Mucosa of descending colon (tissue), 3 donors: ENCODE data around the gene ULK1. TPM values are rescaled to one million over a fixed set of nuclear protein-coding genes. Genes with fewer than 3 reads are reported as not detected.

Experiments
- ATAC-seq: fragments of 200-7000 bp; cut with Tn5 transposase; one replicate; pipeline ENCODE4 v1.9.1; 2020; ENCODE audit warnings: mild to moderate bottlenecking, moderate library complexity
- DNase-seq, 3 donors: peaks; one replicate each; pipeline ENCODE4 v3.0.0-alpha.2; 2020
- H3K36me3 ChIP-seq: fragments of 200-600 bp; one replicate; pipeline ENCODE4 v1.8.0; 2021; ENCODE audit warnings: low read depth, mild to moderate bottlenecking
- H3K4me1 ChIP-seq: fragments of 200-600 bp; one replicate; pipeline ENCODE4 v1.8.0; 2021; ENCODE audit warnings: low read depth, mild to moderate bottlenecking
- H3K4me3 ChIP-seq: fragments of 200-600 bp; one replicate; pipeline ENCODE4 v1.8.0; 2021; ENCODE audit warnings: mild to moderate bottlenecking
- H3K9me3 ChIP-seq: fragments of 200-600 bp; one replicate; pipeline ENCODE4 v1.8.0; 2021; ENCODE audit warnings: mild to moderate bottlenecking
- intact Hi-C, 2 donors: fragments of 100-400 bp; cut with DNase I in 1 of 2; cut with micrococcal nuclease in 1 of 2; formaldehyde crosslinking; loops; one replicate each; pipeline versions ENCODE4 v1.11.0 to v1.11.1; 2022; cut with DNase I, micrococcal nuclease
- total RNA-seq, 3 donors: library from RNA; stranded (reverse); fragmentation: NEBNext Ultra II Directional in 2 of 3; extraction: Animal tissue kit (Norgen Biotek cat#: 25700) in 2 of 3; gene quantifications; one replicate each; pipeline versions ENCODE4 v1.2.1 to v1.2.4, GENCODE V29; 2021 to 2023
- TF ChIP-seq, protein P1 (sequence below): fragments of 200-600 bp; IDR thresholded peaks from one replicate; pipeline ENCODE4 v1.8.0; 2022; ENCODE audit warnings: antibody characterized with exemption, mild to moderate bottlenecking
- donor health status: DM: no; HTN: no; CAD: no; lungs with moderate emphysema.
- donor health status: DM: no; HTN: no; CAD: no.
- donor health status: DM: no; HTN: yes; CAD: no.

Gene ULK1
- total RNA-seq, 3 donors from 2014 or later = 20.0 to 60.4 (median 28.3) TPM

- no peaks in the 10 kb centered on the region for H3K9me3 ChIP-seq
- DNase-seq = no peak
- no peak for ATAC-seq
- H3K4me1 ChIP-seq = no peaks in the 10 kb centered on the region
- TF ChIP-seq, protein P1, sequence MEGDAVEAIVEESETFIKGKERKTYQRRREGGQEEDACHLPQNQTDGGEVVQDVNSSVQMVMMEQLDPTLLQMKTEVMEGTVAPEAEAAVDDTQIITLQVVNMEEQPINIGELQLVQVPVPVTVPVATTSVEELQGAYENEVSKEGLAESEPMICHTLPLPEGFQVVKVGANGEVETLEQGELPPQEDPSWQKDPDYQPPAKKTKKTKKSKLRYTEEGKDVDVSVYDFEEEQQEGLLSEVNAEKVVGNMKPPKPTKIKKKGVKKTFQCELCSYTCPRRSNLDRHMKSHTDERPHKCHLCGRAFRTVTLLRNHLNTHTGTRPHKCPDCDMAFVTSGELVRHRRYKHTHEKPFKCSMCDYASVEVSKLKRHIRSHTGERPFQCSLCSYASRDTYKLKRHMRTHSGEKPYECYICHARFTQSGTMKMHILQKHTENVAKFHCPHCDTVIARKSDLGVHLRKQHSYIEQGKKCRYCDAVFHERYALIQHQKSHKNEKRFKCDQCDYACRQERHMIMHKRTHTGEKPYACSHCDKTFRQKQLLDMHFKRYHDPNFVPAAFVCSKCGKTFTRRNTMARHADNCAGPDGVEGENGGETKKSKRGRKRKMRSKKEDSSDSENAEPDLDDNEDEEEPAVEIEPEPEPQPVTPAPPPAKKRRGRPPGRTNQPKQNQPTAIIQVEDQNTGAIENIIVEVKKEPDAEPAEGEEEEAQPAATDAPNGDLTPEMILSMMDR = no peak
- no peaks in the 10 kb centered on the region for H3K36me3 ChIP-seq
- intact Hi-C loops = no loop called here
- H3K4me3 ChIP-seq = no peak overlapping the region
These were observed 21.4 kb downstream of the ULK1 start for GRCh38 chr12:131915823-131916222.

DNA sequence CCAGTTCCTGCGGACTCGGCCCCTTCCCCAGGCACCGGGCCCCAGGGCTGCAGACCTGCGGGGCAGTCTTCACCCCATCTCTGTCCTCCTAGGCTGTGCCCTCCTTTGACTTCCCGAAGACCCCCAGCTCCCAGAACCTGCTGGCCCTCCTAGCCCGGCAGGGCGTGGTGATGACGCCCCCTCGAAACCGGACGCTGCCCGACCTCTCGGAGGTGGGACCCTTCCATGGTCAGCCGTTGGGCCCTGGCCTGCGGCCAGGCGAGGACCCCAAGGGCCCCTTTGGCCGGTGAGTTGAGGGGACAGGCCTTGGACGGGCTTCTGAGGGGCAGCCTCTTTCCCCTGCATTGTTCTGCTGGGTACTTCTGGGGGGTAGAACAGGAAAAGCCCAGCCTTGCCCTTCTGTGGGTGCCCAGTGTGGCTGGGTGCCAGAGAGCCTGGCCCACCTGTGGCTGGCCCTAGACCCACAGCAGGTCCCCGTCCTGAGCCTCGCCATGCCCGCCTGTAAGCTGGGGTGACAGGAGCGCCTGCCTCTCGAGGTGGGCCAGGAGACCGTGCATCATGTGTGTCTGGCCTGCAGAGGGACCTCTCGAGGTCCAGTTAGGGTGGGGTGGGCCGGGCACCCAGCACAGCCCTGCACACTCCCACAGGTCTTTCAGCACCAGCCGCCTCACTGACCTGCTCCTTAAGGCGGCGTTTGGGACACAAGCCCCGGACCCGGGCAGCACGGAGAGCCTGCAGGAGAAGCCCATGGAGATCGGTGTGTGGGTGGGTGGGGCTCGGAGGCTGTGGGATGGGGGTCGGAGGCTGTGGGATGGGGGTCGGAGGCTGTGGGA lies 22.1 kb downstream of the ULK1 start:
- H3K36me3 ChIP-seq = no peaks in the 10 kb centered on the region
- no peak overlapping the region for H3K4me3 ChIP-seq
- no peaks in the 10 kb centered on the region for H3K9me3 ChIP-seq
- intact Hi-C loops = no loop called here
- no peaks in the 10 kb centered on the region for H3K4me1 ChIP-seq
- no peak for DNase-seq
- no peak for ATAC-seq
- TF ChIP-seq, protein P1 = no peak

- no peaks in the 10 kb centered on the region for H3K36me3 ChIP-seq
- no peak for DNase-seq
- intact Hi-C loops = no loop called here
- H3K4me3 ChIP-seq = no peak overlapping the region
- TF ChIP-seq, protein P1 = no peak
- no peak for ATAC-seq
- no peaks in the 10 kb centered on the region for H3K9me3 ChIP-seq
- H3K4me1 ChIP-seq = no peaks in the 10 kb centered on the region
These were observed 22.8 kb downstream of the ULK1 start for GRCh38 chr12:131917139-131917710.

DNA sequence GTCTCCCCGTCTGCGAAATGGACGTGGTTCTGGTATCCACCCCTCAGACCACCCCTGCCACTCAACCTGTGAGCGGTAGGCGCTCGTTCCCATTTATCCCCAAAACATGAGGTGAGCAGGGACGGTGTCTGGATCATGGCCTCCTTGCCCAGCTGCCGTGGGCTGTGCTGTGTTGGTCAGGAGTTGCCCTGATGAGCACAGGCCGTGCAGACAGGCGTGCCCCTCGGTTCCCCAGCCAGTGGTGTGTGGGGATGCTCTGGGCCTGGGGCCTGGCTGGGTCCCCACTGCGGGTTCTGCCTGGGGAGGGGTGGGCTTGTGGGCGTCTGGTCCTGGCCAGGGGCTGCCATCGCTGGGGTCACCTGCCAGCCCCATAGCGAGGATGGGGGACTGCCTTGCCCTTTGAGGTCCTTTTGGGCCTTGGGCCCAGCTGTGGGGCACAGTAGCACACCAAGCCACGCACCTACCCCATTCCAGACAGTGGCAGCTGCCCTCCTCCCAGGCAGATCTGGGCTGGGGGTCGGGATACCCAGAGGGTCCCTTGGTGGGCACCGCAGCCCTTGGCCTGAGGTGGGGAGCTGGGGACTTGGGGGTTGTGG lies 23.4 kb downstream of the ULK1 start:
- H3K4me1 ChIP-seq = no peaks in the 10 kb centered on the region
- DNase-seq = no peak
- TF ChIP-seq, protein P1 = no peak
- intact Hi-C loops = no loop called here
- no peak overlapping the region for H3K4me3 ChIP-seq
- no peak for ATAC-seq
- H3K36me3 ChIP-seq = no peaks in the 10 kb centered on the region
- no peaks in the 10 kb centered on the region for H3K9me3 ChIP-seq

- no peak for DNase-seq
- no peaks in the 10 kb centered on the region for H3K4me1 ChIP-seq
- ATAC-seq = no peak
- intact Hi-C loops = no loop called here
- TF ChIP-seq, protein P1 = no peak
- no peaks in the 10 kb centered on the region for H3K9me3 ChIP-seq
- H3K4me3 ChIP-seq = no peak overlapping the region
- no peaks in the 10 kb centered on the region for H3K36me3 ChIP-seq
These were observed 24.1 kb downstream of the ULK1 start for GRCh38 chr12:131918311-131919050.
